Central memory CD4-positive, alpha-beta T cell (primary cell): Measurements from ENCODE around the gene SUCLG2.

Experiments
- DNase-seq: peaks from one replicate; pipeline ENCODE4 v3.0.0; 2022

SUCLG2 gene

DNA sequence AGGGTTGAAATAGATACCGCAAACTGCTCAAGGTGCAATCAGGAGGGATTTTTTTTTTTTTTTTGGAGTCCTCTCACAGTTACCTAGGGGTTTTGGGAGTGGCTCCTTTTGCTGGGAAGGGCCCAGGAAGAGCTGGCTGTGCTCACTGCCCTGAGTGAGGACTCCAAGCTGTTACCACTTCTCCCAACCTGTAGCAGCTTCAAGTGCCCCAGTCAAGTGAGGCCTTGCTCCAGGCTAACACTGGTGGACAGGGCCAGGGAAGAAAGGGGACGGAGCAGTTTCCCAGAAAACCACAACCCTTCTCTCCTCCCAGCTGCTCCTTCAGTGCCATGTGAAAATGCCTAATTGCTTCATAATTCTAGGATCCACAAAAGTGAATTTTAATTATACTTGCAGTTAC, 274.3 kb downstream of the SUCLG2 start:
- no peak for DNase-seq

DNA sequence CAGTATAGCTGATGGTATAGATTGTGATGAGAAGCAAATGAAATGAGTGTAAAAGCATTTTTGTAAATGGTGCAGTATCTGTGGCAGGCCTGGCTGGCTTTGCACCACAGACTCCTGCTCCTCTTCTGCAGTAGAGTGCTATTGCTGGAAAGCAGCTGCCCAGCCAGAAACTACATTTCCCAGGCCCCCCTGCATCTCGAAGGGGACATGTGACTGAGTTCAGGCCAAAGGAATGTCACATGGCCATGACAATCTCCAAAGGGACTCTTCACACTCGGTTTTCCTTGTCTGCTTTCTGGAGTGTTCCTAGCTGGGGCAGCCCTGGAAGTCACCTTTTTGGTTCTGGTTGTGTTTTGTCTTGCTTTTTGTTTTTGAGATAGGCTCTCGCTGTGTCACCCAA, 277.1 kb downstream of the SUCLG2 start:
- DNase-seq = no peak

DNA sequence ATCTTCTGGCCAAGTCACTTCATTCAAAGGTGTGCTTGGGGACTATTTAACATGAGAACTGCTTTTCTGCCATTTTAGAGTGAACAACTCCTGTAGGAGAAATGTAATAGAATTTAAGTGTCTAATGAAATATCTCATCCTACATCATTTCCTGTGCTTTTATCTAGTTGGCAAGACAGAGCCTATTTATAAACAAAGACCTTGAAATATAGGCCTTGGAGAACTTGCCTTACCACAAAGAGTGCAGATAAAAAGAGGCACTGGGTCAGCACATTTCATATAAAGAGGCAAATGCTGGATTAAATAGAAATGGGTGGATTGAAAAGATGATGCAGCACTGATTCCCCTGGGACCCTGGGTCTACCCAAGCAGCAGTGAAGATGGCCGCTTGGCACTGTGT, 278.0 kb downstream of the SUCLG2 start:
- no peak for DNase-seq

DNA sequence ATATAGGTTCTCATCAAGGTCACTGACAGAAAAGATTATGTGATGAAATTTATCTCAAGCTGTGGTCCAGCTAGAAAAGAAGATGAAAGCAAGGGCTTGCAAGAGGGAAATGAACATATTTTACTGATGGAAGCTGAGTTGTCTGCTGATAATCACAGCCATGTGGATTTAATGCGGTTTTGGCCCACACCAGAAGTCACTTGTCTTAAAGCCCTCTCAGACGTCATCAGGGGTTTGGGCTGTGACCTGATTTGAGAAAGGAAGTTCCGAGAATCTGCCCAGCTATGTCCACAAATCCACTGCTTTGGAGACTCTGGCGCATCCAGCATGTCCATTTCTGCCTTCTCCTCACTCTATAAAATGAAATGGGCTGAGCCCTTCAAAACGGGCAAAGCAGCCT, 278.4 kb downstream of the SUCLG2 start:
- no peak for DNase-seq

DNA sequence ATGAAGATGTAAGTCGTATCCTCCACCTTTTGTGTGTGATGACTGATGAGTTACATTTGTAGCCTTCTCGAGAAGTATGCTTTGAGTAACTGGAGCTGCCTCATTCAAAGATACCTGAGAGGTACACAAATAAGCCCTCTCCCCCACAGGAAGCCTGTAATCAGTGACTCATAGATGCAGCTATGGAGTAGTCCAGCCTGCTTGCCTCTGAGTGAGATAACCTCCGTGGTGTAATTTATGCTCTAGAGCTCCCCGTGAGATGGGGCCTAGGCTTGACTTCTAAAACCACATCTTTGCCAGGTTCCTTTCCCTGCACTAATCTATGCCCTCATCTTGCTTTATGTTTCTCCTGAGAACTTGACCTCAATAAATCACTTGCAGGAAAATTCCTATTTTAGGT, 291.7 kb downstream of the SUCLG2 start:
- no peak for DNase-seq

DNA sequence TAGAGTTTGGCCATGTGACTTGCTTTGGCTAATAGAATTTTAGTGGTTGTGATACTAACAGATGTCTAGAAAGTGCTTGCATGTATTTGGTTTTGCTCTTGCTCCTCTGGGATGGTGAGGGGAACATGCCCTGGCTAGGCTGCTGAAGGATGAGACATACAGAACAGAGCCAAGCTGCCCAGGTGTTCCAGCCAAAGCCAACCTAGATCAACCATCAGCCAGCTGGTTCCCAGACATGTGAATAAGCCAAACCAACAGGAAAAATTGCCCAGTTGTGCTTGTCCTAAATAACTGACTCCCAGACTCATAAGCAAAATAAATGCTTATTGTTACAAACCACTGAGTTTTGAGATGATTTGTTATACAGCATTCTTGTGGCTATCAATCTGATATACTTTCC, 292.6 kb downstream of the SUCLG2 start:
- no peak for DNase-seq

DNA sequence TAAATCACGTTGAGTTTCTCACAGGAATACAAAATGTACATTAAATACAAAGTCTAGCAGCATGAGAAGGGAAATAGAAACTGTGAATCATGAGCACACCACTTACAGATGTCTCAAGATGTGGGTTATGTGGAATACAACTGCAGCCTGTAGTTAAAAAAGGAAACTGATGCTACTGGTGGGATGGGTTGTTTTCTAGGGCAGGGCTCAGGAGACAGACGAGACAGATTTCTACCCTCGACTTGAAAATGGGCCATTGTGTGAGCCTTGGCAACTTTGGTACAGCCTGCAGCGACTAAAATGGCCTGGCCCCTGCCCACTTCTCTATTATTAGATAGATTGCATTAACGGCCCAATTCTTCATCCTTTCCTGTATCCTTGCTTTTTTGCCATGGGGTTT, 293.1 kb downstream of the SUCLG2 start:
- no peak for DNase-seq

DNA sequence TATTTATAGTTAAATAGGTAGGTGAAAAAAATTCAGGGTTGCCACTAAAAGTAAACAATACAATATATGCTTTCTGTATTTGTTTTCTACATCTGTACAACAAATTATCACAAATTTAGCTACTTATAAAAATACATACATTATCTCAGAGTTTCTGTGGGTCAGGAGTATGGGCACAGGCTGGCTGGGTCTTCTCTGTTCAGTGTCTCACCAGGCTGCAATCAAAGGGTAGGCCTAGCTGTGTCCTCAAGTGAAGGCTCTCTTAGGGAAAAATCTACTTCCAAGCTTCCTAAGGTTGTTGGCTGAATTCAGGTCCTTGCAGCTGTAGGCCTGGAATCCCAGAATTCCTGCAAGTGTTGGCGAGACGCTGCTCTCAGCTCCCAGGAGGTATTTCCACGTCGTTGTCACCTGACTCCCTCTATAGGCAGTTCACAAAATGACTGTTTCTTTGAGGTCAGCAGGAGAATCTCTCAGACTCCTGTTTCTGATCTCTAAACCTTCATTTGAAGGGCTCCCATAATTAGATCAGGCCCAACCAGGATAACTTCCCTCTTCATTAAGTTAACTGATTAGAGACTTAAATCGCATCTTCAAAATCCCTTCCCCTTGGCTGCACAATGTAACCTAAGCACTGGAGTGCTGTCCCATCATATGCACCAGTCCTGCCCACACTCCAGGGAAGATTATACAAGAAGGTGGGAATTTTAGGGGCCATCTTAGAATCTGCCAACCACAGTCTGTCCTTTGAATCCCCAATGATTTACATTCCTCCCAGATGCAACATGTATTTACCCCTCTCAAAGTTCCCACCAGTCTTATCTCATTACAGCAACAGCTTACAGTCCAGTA, 296.6 kb downstream of the SUCLG2 start:
- DNase-seq = no peak

DNA sequence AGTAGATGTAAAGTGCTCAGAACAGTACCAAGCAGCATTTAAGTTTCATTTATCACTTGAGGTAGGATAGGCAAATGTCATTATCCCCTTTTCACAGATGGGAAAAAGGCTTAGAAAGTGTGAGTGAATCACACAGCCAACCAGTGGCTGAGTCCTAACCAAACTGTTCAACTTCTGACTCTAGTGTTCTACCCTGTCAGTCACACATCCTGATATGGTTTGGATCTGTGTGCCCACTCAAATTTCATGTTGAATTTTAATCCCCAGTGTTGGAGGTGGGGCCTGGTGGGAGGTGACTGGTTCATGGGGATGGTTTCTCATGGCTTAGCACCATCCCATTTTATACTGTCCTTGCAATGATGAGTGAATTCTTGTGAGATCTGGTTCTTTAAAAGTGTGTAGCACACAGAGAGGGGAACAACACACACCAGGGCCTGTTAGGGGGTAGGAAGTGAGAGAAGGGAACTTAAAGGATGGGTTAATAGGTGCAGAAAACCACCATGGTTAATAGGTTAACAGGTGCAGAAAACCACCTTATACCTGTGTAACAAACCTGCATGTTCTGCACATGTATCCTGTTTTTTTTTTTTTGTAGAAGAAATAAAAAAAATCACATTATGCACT, 304.7 kb downstream of the SUCLG2 start:
- DNase-seq = no peak

DNA sequence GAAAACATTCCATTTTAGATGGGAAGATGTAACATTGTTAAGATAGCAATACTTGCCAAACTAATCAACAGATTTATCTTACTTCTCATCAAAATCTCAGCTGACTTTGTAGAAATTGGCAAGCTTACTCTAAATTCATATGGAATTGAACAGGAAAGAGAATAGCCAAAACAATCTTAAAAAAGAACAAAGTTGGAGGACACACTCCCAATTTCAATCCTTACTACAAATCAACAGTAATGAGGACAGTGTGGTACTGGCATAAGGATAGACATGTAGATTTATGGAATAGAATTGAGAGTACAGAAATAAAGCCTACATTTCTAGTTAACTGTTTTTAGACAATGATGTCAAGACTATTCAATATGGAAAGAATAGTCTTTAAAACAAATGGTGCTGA, 308.3 kb downstream of the SUCLG2 start:
- no peak for DNase-seq

DNA sequence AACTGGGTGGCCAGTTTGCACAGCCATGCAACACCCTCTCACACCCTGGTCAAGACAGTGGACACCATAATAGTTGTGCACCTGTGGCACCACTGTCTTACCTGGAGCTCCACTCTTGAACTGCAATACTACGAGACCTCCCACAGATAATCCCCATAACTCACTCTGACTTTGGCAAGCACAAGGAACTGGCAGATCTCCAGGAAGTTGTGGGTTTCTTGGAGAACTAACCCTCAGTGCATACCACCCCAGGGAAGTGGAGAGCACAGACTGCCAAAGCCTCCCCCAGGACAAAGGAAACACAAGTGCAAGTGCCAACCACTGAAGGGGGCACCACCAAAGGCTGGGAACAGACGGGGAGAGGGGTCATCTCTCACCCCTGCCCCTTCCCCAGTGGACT, 318.6 kb downstream of the SUCLG2 start:
- no peak for DNase-seq

DNA sequence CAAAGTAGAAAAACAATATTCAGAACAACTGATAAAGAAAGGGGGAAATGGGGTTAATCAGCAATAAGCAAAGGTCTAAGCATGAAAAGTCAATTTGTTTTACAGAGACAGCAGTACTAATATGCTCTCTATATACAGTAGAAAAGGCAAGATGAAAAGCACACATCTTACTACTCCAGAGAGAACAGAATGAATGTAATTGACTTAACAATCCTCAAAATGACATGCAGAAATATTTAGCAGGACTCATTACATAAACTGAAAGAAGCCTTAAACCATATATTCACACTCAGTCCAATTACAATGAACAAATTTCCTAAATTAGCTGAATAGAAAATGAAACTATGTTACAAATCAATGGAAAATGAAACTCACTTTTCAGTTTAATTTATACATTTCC, 319.8 kb downstream of the SUCLG2 start:
- no peak for DNase-seq

DNA sequence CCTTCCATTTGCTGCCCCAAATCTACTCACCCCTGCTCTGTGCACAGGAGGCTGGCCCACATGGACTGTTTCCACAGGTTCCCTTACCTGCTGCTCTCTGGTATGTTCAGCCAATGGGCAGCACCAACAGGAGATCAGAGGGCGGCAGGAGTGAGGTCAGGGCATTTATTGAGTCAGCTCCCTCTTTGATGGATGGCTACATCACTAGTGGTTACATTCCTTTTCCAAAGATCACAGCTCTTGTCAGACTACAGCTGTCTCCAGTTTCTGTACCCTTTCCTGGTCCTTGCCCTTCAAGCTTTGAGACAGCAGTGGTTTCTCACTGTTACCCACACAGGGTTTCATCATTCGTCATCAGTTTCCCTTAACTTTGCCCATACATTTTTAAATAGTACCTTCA, 325.1 kb downstream of the SUCLG2 start:
- DNase-seq = no peak

DNA sequence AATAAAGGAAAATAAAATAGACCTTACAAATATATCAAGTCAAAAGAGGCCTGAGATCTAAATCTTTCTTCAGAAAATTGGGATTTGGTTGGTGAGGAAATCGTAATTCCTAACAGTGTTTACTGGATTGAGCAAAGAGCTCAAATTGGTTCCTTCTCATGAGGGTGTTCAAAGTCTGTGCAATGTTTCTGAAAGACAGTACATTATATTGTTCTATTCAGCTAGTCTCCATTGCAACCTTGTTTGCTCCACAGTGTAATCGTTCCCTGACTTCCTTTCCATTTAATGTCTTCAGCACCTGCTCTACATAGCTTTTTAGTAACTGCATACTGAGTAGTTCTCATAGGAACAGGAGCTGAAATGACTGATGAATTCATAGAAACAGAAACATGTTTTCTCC, 326.8 kb downstream of the SUCLG2 start:
- no peak for DNase-seq

DNA sequence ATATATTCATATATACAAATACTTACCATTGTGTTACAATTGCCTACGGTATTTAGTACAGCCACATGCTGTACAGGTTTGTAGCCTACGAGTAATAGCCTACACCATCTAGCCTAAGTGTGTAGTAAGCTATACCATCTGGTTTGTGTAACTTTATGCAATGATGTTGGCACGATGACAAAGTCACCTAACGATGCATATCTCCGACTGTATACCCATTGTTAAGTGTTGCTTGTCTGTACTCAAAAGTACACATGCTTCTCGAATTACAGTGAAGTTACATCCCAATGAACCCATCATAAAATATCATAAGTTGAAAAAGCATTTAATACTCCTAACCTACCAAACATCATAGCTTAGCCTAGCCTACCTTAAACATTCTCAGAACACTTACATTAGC, 329.2 kb downstream of the SUCLG2 start:
- no peak for DNase-seq
